Astrocyte of the hippocampus (primary cell): Measurements from ENCODE around the gene CISTR.

Source experiments
- DNase-seq: peaks from one replicate; pipeline ENCODE4 v3.0.0; 2011; ENCODE audit warnings: low read depth, low spot score

CISTR gene

GRCh38 chr12:53743266-53744129 lies 8.3 kb downstream of the CISTR start:
- DNase-seq: peak; percentile 77

DNA sequence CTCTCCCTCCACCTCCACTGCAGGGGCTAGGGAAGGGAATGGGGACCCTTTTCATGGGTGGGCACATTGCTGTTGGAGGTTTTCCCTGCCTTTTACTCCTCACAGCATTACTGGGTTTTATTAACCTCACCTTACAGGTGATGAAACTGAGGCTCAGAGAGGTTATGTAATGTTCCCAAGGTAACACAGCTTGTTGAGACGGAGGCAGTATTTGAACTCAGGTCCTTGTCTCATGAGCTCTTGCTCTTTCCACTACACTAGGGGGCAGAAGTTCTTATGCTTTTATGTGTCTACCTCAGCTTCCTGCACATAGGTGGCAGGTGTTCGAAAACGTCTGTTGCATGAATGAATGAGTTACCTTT lies 11.7 kb downstream of the CISTR start:
- DNase-seq: no peak

DNA sequence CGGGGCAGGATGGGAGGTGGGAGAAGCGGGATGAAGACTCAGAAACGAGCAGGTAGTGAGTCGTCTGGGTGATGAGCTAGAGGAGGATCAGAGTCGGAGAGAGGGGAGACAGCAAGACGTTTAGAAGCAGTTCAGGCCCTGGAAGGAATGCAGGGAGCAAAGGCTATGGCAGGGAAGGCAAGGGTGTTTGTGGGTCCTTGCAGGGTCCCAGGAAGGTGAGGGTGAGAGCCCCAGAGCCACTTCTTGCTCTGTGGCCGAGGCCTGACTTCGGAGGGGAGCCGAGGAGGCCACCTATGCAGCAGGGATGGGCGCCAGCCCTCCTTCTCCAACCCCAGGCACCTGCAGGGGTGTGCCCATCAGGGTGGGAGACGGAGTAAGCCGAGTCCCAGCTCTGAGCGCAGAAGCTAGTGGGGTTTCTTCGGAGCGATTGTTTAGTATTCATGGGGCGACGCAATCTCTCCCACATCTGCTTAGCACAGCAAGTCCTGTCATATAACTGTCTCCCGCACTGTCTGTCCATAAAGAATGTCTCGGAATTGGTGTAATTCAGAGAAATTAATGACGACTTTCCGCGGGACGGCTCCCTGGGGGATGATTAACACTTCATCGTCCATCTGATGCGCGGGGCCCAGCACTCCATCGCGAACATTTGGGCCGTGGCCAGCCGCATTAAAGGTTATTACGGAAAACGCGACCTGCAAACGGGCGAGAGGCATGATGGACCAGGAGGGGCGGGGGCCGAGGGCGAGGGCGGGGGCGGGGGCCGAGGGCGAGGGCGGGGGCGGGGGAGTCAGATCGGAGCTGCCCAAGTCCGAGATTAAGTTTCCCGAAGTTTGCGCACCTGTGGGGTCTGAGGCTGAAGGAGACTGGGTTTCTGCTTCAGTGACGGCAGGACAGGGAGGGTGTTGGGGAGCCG lies 12.3 kb downstream of the CISTR start:
- DNase-seq: no peak

- no peak for DNase-seq
These were observed 13.2 kb downstream of the CISTR start for GRCh38 chr12:53738406-53739213.

DNA sequence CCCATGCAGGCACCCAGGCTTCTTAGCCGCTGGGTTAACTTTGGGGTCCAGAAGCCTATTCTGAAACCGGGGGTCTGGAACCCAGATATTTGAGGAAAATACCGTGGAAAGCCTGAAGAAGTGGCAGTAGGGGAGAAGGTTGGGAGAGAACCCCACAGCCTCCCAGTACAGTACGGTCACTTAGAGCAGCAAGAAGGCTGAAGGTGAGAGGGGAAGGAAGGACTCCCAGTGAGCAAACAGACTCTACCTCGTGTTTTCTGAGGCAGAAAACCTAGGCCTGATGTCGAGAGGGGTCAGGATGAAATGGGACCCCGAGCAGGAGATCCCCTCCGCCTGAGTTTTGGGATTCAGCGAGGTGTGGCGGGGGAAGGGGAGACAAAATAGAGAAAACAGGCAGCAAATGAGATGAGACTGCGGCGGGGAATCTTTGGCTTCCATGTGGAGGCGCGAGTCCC lies 13.8 kb downstream of the CISTR start:
- no peak for DNase-seq

GRCh38 chr12:53737093-53737808 lies 14.5 kb downstream of the CISTR start:
- DNase-seq: peak; percentile 44

DNA sequence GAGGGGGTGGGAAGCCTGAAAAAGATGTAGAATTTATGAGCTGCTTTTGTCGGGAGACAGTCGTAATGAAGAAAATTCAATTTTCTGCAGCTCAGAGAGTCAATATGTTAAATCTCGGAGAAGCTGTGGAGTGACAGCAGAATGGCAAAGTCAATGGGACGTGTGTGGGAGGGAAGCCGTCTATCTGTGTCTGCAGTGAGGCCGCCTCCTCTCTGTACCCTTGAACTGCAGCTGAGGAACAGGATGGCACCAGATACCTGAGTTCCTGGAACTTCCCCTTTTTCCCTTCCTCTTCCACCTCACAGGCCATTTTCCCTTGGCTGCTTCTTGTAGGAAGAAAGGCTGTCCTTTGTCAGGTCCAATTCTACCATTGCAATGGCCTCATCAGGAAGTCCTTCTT lies 15.2 kb downstream of the CISTR start:
- no peak for DNase-seq

GRCh38 chr12:53735556-53735955 lies 16.2 kb downstream of the CISTR start:
- no peak for DNase-seq

GRCh38 chr12:53734425-53734824 lies 17.4 kb downstream of the CISTR start:
- DNase-seq: no peak

GRCh38 chr12:53733807-53734200 lies 18.0 kb downstream of the CISTR start:
- DNase-seq: no peak

GRCh38 chr12:53733051-53733806 lies 18.6 kb downstream of the CISTR start:
- DNase-seq: peak; percentile 76

DNA sequence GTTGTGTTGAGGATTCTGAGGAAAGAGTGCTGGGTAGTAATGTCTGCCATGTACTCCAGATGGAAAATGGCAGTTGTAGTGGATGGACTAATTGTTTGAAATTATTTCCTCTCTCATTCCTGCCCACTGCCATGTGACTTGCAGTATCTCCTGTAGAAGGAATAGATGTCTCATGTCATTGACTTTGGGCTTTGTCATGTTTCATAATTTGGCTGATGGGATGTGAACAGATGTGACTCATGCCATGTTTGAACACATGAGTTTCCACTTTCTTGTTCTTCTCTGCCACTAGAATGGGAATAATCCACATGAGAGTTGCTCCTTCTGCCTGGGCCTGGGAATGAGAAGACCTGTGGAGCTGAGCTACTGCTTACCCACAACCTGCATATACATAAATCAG lies 22.1 kb downstream of the CISTR start:
- DNase-seq: no peak

DNA sequence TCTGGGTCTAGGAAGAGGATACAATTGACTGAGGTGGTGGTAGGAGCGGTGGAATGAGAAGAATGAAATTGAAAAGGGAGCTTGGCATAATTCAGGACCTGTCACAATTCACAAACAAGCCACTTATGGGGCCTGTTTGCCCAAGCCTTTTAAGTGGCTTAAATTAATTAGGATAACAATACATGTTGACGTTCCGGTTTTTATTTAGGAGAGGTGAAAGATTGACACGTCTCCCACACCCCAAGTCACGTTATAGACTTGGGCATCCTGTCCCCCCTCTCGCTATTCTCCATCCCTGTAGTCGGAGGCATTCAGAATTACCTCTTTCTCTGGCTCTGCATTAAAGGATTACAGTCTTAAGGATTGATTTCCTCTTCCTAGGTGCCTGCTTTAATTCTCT lies 23.6 kb downstream of the CISTR start:
- no peak for DNase-seq

GRCh38 chr12:53727310-53728041 lies 24.3 kb downstream of the CISTR start, which contains the start of gene CALCOCO1:
Gene CALCOCO1, minus strand, starts transcription at chr12:53727452. Its CDS starts 2,210 bp downstream, at chr12:53725242.
- peak; percentile 99 for DNase-seq

DNA sequence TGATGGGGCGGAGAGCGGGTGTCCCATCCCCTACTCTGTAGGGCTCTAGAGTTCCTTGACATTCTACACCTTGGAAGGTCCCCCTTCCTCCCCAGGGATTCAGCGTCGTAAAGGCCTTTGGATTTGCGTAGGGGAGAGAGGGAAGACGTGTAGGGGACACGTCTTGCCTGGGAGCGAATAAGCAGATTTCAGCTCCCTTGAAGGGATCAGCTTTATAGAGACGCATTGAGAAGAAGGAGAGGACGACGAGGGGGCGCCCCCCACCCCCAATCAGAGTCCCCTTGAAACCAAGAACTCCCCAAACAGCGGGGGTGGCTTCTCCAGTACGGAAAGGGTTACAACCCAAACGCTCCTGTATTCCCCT lies 24.9 kb downstream of the CISTR start:
- no peak for DNase-seq

DNA sequence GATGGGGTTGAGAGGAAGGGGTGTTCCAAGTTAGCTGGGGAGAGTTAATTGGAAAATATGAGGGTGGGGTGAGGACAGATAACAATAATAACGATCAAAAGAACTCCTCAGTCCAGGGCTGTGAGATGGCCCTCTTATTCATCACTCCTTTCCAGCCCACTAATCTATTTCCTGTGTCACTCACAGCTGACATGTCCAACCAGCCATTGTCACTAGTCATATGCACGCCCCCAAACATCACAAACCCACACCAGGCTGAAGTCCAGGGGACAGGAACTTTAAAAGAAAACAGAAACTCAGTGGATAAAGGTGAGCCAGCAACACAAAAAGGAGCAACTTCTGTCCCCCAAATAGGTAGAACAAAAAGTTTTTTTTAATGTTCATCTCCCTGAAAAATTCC lies 25.4 kb downstream of the CISTR start:
- DNase-seq: no peak

DNA sequence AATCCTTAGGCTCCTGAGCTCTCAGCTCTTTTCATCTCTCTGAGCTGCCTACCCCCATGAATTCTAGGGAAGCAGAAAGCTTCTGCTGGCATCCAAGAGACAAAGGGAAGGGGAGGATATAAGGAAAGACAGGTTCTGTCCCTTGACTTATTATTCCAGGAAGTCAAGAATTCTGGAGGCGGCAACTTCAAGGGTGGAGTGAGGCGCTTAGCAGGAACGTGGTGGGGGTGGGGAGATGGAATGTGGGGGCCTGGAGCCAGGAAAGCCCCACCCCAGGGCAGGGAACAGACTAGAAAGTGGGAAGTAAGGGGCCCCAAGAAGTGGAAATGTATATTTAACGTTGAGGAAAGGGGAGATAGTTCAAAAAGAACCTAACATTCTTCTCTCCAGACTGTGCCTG lies 26.0 kb downstream of the CISTR start:
- no peak for DNase-seq

- DNase-seq: no peak
These were observed 29.2 kb downstream of the CISTR start for GRCh38 chr12:53722450-53723041.

GRCh38 chr12:53720946-53721345 lies 30.8 kb downstream of the CISTR start:
- DNase-seq: no peak
